Testis (tissue), 3 donors: ENCODE data around the gene RASL11A. TPM values are rescaled to one million over a fixed set of nuclear protein-coding genes. Genes with fewer than 3 reads are reported as not detected.
"Not testable (repeated sequence)": the region's sequence is repeated elsewhere in the genome, so short reads cannot be mapped to it uniquely, and the experiment has no call there.

Experiments used
- DNase-seq: peaks from one replicate; pipeline ENCODE4 v3.0.0-alpha.2; 2019
- H3K27ac ChIP-seq, 2 donors: fragments of 200-600 bp; sonication (generic); one replicate each; pipeline ENCODE4 v1.5.1; 2019
- H3K27me3 ChIP-seq: fragments of 200-600 bp; sonication (generic); one replicate; pipeline ENCODE4 v1.5.1; 2019
- H3K36me3 ChIP-seq: fragments of 200-600 bp; sonication (generic); one replicate; pipeline ENCODE4 v1.5.1; 2017; ENCODE audit warnings: low read depth; ENCODE audit errors: missing control alignments
- H3K4me1 ChIP-seq: fragments of 200-600 bp; sonication (generic); one replicate; pipeline ENCODE4 v1.5.1; 2019
- H3K4me3 ChIP-seq, 2 donors: fragments of 200-600 bp; sonication (generic); one replicate each; pipeline ENCODE4 v1.5.1; 2017 to 2019
- H3K9me3 ChIP-seq: fragments of 200-600 bp; sonication (generic); one replicate; pipeline ENCODE4 v1.5.1; 2017
- CTCF ChIP-seq, 3 experiments: fragments of 450-650 bp in 2 of 3; fragments of 200-600 bp in 1 of 3; sonication (generic) in 1 of 3; IDR thresholded peaks; one replicate each; pipeline ENCODE4 v1.5.1; 2016 to 2019; ENCODE audit warnings: antibody characterized with exemption in 3 of 3, mild to moderate bottlenecking in 2 of 3, moderate library complexity in 1 of 3
- POLR2A ChIP-seq: fragments of 450-650 bp; IDR thresholded peaks from one replicate; pipeline ENCODE4 v1.6.1; 2017; ENCODE audit warnings: antibody characterized with exemption, mild to moderate bottlenecking, moderate library complexity
- WGBS, 2 donors: methylation state at CpG; one replicate each; pipeline ENCODE4 v1.1.5; 2018; 5-methylcytosine and 5-hydroxymethylcytosine counted together
- intact Hi-C: fragments of 100-400 bp; cut with DNase I; formaldehyde crosslinking; loops from one replicate; pipeline ENCODE4 v1.15.1; 2023; ENCODE audit warnings: low total_unique reads
- polyA plus RNA-seq: library from polyadenylated mRNA; stranded (reverse); fragments of 350-450 nt; fragmentation: Illumina TruSeq; extraction: RNeasy Lipid Tissue Mini Kit (QIAGEN cat#74804); gene quantifications from one replicate; pipeline ENCODE4 v1.2.3, GENCODE V29; 2014; ENCODE audit warnings: low read depth, low replicate concordance; ENCODE audit not compliant: insufficient read depth
- total RNA-seq, 2 donors: library from RNA; depleted of rRNA; stranded (reverse); fragments of >200 nt; gene quantifications; one replicate each; pipeline ENCODE4 v1.2.3, GENCODE V29; 2016

RASL11A gene
- total and polyA plus RNA-seq, 3 donors from 2014 or later: 8.2 to 11.8 (median 10.0) TPM

GRCh38 chr13:27295096-27295495, 24.5 kb downstream of the RASL11A start:
- TF ChIP-seq POLR2A (no peak), CTCF (IDR thresholded peaks at IDR 0.05) (no peak)
- Histone ChIP-seq H3K9me3 (no peaks in the 10 kb centered on the region), H3K36me3 (no peaks in the 10 kb centered on the region), H3K4me1 (no peaks in the 10 kb centered on the region), H3K4me3 (no peak overlapping the region), H3K27ac (no peak overlapping the region), H3K27me3 (no peaks in the 10 kb centered on the region)
- 91 to 92% methylated on average over 7 of the region's 7 CpGs for WGBS, 2 donors
- DNase-seq: no peak
- intact Hi-C loops: no loop called here

- TF ChIP-seq POLR2A: no peak
- no peak for TF ChIP-seq CTCF (IDR thresholded peaks at IDR 0.05)
- no peaks in the 10 kb centered on the region for H3K36me3 ChIP-seq
- no peak overlapping the region for H3K4me3 ChIP-seq
- no peak for DNase-seq
- H3K9me3 ChIP-seq: no peaks in the 10 kb centered on the region
- intact Hi-C loops: no loop called here
- H3K27me3 ChIP-seq: no peaks in the 10 kb centered on the region
- H3K4me1 ChIP-seq: no peaks in the 10 kb centered on the region
- WGBS, 2 donors: 86 to 92% methylated on average over 4 of the region's 4 CpGs
- no peak overlapping the region for H3K27ac ChIP-seq
Observed at GRCh38 chr13:27295660-27296059, 25.0 kb downstream of the RASL11A start.

GRCh38 chr13:27296496-27296895, 25.9 kb downstream of the RASL11A start:
- 40 to 67% methylated on average over 7 to 8 of the region's 8 CpGs for WGBS, 2 donors
- intact Hi-C loops: no loop called here

DNA sequence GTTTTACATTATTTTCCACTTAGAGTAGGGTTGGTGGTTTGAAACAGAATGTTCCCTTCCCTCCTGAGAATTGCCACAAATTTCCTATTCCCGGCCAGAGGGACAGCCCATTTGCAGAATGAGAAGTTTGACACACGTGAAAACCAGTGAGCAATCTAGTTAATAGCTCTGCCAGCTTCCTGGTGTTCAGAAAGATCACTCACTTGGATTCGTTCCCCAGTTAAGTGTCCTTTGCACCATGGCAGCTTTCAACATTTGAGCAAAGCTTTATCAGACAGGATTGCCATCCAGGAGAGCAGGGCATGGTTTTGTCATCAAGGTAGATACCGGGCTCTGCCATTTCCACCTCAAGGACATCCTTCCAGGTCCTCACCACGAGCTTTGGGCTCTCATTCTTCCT, 28.2 kb downstream of the RASL11A start:
- Histone ChIP-seq H3K4me3 (no peak overlapping the region), H3K4me1 (no peaks in the 10 kb centered on the region), H3K27ac (no peak overlapping the region), H3K9me3 (no peaks in the 10 kb centered on the region), H3K27me3 (no peaks in the 10 kb centered on the region), H3K36me3 (no peaks in the 10 kb centered on the region)
- WGBS, 2 donors: 78 to 84% methylated on average over 5 of the region's 5 CpGs
- no peak for DNase-seq
- TF ChIP-seq POLR2A (no peak), CTCF (IDR thresholded peaks at IDR 0.05) (no peak)
- intact Hi-C loops: no loop called here

More at GRCh38 chr13:27296496-27296895, 25.9 kb downstream of the RASL11A start:
- H3K36me3 ChIP-seq: no peaks in the 10 kb centered on the region
- no peaks in the 10 kb centered on the region for H3K27me3 ChIP-seq
- no peak for TF ChIP-seq CTCF (IDR thresholded peaks at IDR 0.05)
- TF ChIP-seq POLR2A: no peak
- no peak overlapping the region for H3K4me3 ChIP-seq
- no peaks in the 10 kb centered on the region for H3K9me3 ChIP-seq
- H3K27ac ChIP-seq: no peak overlapping the region
- no peaks in the 10 kb centered on the region for H3K4me1 ChIP-seq
- DNase-seq: no peak

- intact Hi-C loops, H3K9me3 ChIP-seq, H3K36me3 ChIP-seq, H3K27ac ChIP-seq, H3K4me1 ChIP-seq, H3K27me3 ChIP-seq, DNase-seq, H3K4me3 ChIP-seq: not testable (repeated sequence)
- 85 to 89% methylated on average over 7 of the region's 7 CpGs for WGBS, 2 donors
Observed at GRCh38 chr13:27300406-27300805, 29.8 kb downstream of the RASL11A start.
